NT2/D1 (cell line): ENCODE data around the gene SERINC1.
"Not testable (repeated sequence)": the region's sequence is repeated elsewhere in the genome, so short reads cannot be mapped to it uniquely, and the experiment has no call there.

ENCODE experiments used
- DNase-seq: peaks from one replicate; pipeline ENCODE4 v3.0.0-alpha.2; 2011; ENCODE audit warnings: low read depth, low spot score
- H3K27me3 ChIP-seq: 2 replicates; pipeline ENCODE4 v1.6.0; 2011; ENCODE audit warnings: mild to moderate bottlenecking; ENCODE audit not compliant: insufficient read length, insufficient read depth
- H3K36me3 ChIP-seq: 2 replicates; pipeline ENCODE4 v1.6.1; 2011; ENCODE audit warnings: mild to moderate bottlenecking, low read length, mixed read lengths; ENCODE audit not compliant: insufficient read depth, insufficient read length
- H3K4me1 ChIP-seq: 2 replicates; pipeline ENCODE4 v1.5.1; 2011; ENCODE audit not compliant: insufficient read depth, insufficient read length
- H3K4me3 ChIP-seq: 2 replicates; pipeline ENCODE4 v1.5.1; 2011; ENCODE audit warnings: low read depth; ENCODE audit not compliant: insufficient read length
- H3K9ac ChIP-seq: 2 replicates; pipeline ENCODE4 v1.6.0; 2011; ENCODE audit warnings: low read depth; ENCODE audit not compliant: insufficient read length
- H3K9me3 ChIP-seq: 2 replicates; pipeline ENCODE4 v1.5.1; 2011; ENCODE audit warnings: mild to moderate bottlenecking, low read length; ENCODE audit not compliant: insufficient read depth
- SUZ12 ChIP-seq: IDR thresholded peaks from 2 replicates; pipeline ENCODE4 v1.6.1; 2011; ENCODE audit not compliant: insufficient read length, insufficient read depth; ENCODE audit errors: extremely low read depth
- YY1 ChIP-seq: IDR thresholded peaks from 2 replicates; pipeline ENCODE4 v1.6.1; 2011; ENCODE audit not compliant: insufficient read length, insufficient read depth
- ZNF274 ChIP-seq: IDR thresholded peaks from 2 replicates; pipeline ENCODE4 v1.6.1; 2011; ENCODE audit warnings: mild to moderate bottlenecking, low read depth, low read length

Gene SERINC1

GRCh38 chr6:122491919-122492555 is 20.4 kb upstream of the SERINC1 start:
- H3K27me3 ChIP-seq, result no peaks in the 10 kb centered on the region
- no peak overlapping the region for H3K9ac ChIP-seq
- no peak overlapping the region for H3K4me3 ChIP-seq
- H3K4me1 ChIP-seq, result no peaks in the 10 kb centered on the region
- H3K36me3 ChIP-seq, result peaks cover 19% of the 10 kb centered on the region
- H3K9me3 ChIP-seq, result peaks cover 27% of the 10 kb centered on the region; the same call in 1 of the 2 replicates
- TF ChIP-seq YY1, result no peak
- no peak for TF ChIP-seq SUZ12
- TF ChIP-seq ZNF274, result no peak
- peak; percentile 25 for DNase-seq

- TF ChIP-seq ZNF274, result no peak
- no peak for TF ChIP-seq YY1
- TF ChIP-seq SUZ12, result no peak
- H3K27me3 ChIP-seq, result no peaks in the 10 kb centered on the region
- no peak for DNase-seq
- no peak overlapping the region for H3K9ac ChIP-seq
- no peaks in the 10 kb centered on the region for H3K4me1 ChIP-seq
- H3K9me3 ChIP-seq, result peaks cover 13% of the 10 kb centered on the region; the same call in 1 of the 2 replicates
- no peak overlapping the region for H3K4me3 ChIP-seq
- H3K36me3 ChIP-seq, result peaks cover 15% of the 10 kb centered on the region
These were observed 19.0 kb upstream of the SERINC1 start for GRCh38 chr6:122490607-122491006.

- DNase-seq, result no peak
These were observed 13.2 kb upstream of the SERINC1 start for GRCh38 chr6:122484760-122485159.

GRCh38 chr6:122482750-122483080 is 11.1 kb upstream of the SERINC1 start:
- Histone ChIP-seq H3K4me3 (peak overlapping the region; percentile 16), H3K4me1 (no peaks in the 10 kb centered on the region), H3K9ac (no peak overlapping the region), H3K9me3 (no peaks in the 10 kb centered on the region), H3K27me3 (no peaks in the 10 kb centered on the region), H3K36me3 (no peaks in the 10 kb centered on the region)
- no peak for DNase-seq
- no peak for TF ChIP-seq SUZ12
- no peak for TF ChIP-seq ZNF274
- TF ChIP-seq YY1, result no peak

More at GRCh38 chr6:122484760-122485159, 13.2 kb upstream of the SERINC1 start:
- Histone ChIP-seq H3K36me3 (no peaks in the 10 kb centered on the region), H3K9ac (no peak overlapping the region), H3K4me1 (no peaks in the 10 kb centered on the region), H3K27me3 (no peaks in the 10 kb centered on the region), H3K4me3 (peak overlapping the region; percentile 1), H3K9me3 (no peaks in the 10 kb centered on the region; the same call in 1 of the 2 replicates)
- no peak for TF ChIP-seq YY1

- TF ChIP-seq SUZ12, result no peak
- no peak for TF ChIP-seq YY1
- Histone ChIP-seq H3K4me1 (no peaks in the 10 kb centered on the region), H3K27me3 (no peaks in the 10 kb centered on the region), H3K9ac (no peak overlapping the region), H3K9me3 (no peaks in the 10 kb centered on the region), H3K36me3 (no peaks in the 10 kb centered on the region), H3K4me3 (no peak overlapping the region)
- DNase-seq, result no peak
These were observed 4.5 kb upstream of the SERINC1 start for GRCh38 chr6:122476131-122476530.

- Histone ChIP-seq H3K27me3 (no peaks in the 10 kb centered on the region), H3K9me3 (no peaks in the 10 kb centered on the region), H3K4me1 (no peaks in the 10 kb centered on the region), H3K9ac (peak overlapping the region; percentile 80), H3K36me3 (peaks cover 4% of the 10 kb centered on the region), H3K4me3 (peak overlapping the region; percentile 75)
- DNase-seq, result no peak
- TF ChIP-seq SUZ12, result no peak
- TF ChIP-seq ZNF274, result no peak
- TF ChIP-seq YY1, result no peak
These were observed 374 bp upstream of the SERINC1 start for GRCh38 chr6:122472022-122472340.

GRCh38 chr6:122461885-122462284 is 9.7 kb downstream of the SERINC1 start:
- H3K9me3 ChIP-seq, result no peaks in the 10 kb centered on the region
- H3K4me1 ChIP-seq, result no peaks in the 10 kb centered on the region
- no peak overlapping the region for H3K9ac ChIP-seq
- TF ChIP-seq SUZ12 (no peak), ZNF274 (no peak), YY1 (no peak)
- no peaks in the 10 kb centered on the region for H3K27me3 ChIP-seq
- peaks cover 18% of the 10 kb centered on the region for H3K36me3 ChIP-seq
- no peak overlapping the region for H3K4me3 ChIP-seq
- no peak for DNase-seq

- not testable (repeated sequence) for H3K4me1 ChIP-seq, H3K4me3 ChIP-seq, H3K9me3 ChIP-seq, H3K9ac ChIP-seq, DNase-seq, H3K27me3 ChIP-seq
- H3K36me3 ChIP-seq, result peaks cover 15% of the 10 kb centered on the region
These were observed 11.7 kb downstream of the SERINC1 start for GRCh38 chr6:122459865-122460416.
